GM18867 (cell line): ENCODE data around the gene IL17D.
"Not testable (repeated sequence)": the region's sequence is repeated elsewhere in the genome, so short reads cannot be mapped to it uniquely, and the experiment has no call there.

Source experiments
- ATAC-seq: cut with Tn5 transposase; IDR thresholded peaks from one replicate; pipeline ENCODE4 v1.9.1; 2021; ENCODE audit warnings: mild to moderate bottlenecking, moderate library complexity; ENCODE audit not compliant: unreplicated experiment

IL17D gene

DNA sequence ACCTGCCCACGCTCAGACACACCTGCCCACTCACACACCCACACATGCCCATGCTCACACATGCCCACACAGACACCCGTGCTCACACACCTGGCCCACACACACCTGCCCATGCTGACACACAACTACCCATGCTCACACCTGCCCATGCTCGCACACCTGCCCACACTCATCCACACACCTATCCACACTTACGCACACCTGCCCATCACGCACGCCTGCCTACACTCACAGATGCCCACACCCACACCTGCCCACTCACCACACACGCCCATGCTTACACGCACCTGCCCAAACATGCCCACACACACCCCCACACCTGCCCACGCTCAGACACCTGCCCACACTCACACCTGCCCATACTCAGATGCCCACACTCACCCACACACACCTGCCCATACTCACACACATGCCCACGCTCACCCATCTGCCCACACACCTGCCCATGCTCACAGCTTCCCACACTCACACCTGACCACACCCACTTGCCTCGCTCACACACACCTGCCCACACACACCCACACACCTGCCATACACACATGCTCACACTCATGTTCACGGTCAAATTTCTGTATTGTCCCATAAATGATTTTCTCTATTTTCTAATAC lies 15.6 kb downstream of the IL17D start:
- no peak for ATAC-seq

DNA sequence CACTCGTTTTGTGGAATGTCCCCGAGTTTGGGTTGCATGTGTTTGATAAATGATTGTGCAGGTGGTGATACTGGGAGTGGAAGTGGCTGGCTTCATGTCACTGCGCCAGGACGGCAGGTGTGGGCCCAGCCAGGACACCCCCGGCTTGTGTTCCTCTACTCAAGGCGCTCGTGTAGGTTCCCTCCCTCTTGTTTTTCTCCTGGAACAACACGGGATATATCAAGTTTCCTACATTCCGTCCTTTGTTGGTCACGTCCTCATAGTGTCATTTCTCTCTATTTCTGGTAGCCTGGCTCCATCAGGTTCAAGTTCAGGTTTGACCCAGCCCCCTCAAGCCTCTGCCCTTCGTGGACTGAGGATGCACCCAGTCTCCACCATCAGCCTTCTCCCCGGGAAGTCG lies 16.3 kb downstream of the IL17D start:
- no peak for ATAC-seq

DNA sequence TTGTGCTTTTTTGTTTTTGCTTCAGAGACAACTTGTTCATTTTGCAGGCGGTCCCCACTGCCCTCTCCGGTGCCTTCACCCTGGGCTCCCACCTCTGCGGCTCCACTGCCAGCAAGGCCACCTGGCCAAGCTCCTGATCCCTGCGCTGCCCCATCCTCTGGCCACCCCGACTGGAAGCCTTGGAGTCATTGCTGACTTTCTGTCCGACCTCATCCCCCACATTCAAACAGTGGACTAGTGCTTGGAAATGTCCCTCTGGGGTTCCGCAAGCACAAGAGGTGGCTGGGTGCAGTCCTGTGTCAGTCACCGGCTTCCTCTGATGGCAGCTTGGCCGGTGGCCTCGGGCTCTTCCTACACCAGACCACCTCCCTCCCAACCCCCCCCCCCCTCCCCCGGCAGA lies 17.0 kb downstream of the IL17D start:
- ATAC-seq = no peak

DNA sequence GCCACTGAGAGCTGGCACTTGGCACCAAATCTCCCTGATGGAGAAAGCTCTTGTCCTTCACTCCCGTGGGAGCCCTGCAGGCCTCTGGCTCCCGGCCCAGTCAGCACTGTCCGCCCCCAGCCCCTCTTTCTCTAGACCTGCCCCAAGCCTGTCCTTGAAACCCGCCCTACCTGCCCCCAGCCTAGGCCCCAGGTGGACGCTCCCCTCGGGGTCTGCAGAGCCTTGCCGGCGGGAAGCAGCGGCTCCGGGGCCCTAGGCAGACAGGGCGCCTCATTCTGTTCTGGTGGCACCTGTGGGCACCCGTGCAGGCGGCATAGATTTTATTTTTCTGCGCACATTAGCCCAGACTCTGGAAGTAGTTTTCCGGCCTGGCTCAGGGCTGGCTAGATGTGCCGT lies 17.6 kb downstream of the IL17D start:
- no peak for ATAC-seq

DNA sequence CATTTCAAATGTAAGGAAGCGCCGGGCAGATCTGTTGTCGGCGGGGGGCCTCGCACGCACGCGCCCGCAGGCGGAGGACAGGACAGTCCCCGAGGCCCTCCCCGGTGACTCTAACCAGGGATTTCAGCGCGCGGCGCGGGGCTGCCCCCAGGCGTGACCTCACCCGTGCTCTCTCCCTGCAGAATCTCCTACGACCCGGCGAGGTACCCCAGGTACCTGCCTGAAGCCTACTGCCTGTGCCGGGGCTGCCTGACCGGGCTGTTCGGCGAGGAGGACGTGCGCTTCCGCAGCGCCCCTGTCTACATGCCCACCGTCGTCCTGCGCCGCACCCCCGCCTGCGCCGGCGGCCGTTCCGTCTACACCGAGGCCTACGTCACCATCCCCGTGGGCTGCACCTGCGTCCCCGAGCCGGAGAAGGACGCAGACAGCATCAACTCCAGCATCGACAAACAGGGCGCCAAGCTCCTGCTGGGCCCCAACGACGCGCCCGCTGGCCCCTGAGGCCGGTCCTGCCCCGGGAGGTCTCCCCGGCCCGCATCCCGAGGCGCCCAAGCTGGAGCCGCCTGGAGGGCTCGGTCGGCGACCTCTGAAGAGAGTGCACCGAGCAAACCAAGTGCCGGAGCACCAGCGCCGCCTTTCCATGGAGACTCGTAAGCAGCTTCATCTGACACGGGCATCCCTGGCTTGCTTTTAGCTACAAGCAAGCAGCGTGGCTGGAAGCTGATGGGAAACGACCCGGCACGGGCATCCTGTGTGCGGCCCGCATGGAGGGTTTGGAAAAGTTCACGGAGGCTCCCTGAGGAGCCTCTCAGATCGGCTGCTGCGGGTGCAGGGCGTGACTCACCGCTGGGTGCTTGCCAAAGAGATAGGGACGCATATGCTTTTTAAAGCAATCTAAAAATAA lies 18.2 kb downstream of the IL17D start:
- ATAC-seq = no peak

DNA sequence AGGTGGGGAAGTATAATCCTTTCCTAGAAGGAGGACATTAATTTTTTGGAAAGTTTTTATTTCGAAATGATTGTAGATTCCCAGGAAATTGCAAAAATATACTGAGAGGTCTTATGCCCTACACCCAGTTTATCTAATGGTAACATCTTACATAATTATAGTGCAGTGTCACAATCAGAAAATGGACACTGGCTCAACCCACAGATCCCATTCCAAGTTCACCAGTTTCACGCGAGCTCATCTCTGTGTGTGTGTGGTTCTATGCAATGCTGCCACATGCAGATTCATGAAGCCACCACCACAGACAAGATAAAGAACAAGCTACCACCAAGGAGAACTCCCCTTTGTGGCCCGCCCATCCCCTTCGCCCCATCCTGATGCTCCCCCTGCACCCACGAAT lies 24.4 kb downstream of the IL17D start:
- no peak for ATAC-seq

DNA sequence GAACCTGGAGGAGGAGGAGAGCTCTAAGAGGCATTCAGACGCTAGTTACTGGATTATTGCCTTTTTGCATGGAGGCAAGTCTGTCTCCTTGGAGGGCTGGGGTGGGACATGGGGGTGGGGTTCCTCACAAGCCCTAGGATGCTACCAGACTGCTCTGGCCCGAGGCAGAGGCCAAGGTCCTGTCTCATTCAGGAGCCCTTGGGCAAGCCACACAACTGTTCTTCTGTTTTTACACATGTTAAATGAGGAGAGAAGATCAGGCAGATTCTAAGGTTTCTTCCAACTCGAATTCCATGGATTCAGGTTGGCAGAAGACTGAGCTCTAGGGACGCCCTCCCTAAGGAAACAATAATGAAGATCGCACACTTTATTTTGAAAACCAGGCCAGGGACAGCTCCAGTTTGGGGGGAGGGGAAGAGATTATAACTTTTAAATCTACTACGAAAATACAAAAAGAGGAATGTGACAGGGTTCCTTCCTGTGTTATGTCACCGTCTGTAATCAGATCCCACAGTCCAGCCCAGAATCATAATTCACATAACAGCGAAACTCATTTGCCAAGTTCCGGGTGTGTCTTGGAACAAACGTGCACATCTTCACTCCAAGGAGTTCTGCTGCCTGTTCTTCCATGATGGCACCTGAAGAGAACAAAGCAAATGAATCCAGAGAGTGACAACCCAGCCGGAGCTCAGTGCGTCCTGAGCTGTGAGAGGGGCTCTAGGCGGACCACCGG lies 25.2 kb downstream of the IL17D start:
- no peak for ATAC-seq

DNA sequence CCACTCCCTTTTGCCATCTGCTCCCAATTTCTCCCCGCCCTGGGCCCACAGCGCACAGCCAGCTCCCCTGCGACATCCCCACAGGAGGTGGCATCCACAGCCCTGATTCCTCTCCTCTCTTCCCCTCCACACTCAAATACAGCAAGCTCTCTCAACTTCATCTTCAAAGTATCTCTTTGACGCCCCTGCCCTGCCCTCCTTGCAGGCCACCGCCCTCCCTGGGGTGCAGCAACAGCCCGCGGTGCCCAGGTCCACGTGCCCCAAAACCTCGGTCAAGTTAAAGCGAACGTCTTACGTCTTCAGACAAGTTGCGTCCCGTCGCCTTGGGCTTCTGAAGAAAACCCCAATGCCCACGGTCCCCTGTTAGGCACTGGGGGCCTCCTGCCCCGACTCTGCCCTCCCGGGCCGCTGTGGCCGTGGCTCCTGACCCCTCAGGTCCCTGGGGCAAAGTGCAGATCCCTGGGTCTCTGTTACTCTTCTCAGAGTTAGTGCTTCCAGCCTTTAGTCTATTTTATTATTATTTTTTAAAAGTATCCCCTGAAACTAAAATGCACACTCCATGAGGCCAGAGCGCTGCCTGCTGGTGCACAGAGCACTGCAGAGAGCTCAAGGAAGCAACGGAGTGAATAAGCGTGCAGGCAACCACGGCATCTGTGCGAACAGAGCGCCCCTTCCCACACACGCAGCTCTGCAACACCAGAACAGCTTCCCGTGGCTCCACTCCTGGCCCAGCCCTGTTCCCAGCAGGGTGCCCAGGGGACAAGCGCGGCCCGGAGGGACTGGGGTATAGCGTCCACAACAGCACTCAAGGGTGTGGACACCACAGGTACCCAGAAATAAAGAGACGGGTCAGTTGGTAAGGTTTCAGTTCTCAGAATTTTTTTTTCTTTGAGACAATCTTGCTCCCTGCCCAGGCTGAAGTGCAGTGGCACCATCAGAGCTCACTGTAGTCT lies 26.4 kb downstream of the IL17D start:
- no peak for ATAC-seq

DNA sequence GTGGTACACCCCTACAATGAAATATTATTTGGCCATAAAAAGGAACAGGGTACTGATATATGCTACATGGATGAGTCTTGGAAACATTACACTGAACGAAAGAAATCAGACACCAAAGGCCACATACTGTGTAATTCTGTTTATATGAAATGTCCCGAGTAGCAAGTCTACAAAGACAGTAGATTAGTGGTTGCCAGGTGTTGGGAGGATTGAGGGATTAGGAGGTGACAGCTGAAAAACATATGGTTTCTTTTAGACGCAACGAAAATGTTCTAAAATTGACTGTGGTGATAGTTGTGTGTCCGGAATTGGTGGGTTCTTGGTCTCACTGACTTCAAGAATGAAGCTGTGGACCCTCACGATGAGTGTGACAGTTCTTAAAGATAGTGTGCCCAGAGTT lies 35.1 kb downstream of the IL17D start:
- ATAC-seq = no peak

DNA sequence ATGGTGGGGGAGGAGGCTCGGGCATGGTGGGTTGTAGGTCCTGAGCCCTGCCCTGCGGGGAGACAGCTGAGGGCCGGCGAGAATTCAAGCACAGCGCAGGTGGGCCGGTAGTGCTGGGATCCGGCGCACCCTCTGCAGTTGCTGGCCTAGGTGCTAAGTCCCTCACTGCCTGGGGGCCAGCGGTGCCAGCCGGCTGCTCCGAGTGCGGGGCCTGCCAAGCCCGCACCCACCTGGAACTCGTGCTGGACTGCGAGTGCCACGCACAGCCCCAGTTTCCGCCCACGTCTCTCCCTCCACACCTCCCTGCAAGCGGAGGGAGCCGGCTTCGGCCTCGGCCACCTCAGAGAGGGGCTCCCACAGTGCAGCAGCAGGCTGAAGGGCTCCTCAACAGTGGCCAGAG lies 36.5 kb downstream of the IL17D start:
- no peak for ATAC-seq

DNA sequence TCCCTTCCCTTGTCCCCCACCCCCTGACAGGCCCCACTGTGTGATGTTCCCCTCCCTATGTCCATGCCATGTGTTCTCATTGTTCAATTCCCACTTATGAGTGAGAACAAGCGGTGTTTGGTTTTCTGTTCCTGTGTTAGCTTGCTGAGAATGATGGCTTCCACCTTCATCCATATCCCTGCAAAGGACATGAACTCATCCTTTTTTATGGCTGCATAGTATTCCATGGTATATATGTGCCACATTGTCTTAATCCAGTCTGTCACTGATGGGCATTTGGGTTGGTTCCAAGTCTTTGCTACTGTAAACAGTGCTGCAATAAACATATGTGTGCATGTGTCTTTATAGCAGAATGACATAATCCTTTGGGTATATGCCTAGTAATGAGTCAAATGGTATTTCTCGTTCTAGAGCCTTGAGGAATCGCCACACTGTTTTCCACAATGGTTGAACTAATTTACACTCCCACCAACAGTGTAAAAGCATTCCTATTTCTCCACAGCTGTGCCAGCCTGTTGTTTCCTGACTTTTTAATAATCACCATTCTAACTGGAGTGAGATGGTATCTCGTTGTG lies 40.4 kb downstream of the IL17D start:
- ATAC-seq = not testable (repeated sequence)

DNA sequence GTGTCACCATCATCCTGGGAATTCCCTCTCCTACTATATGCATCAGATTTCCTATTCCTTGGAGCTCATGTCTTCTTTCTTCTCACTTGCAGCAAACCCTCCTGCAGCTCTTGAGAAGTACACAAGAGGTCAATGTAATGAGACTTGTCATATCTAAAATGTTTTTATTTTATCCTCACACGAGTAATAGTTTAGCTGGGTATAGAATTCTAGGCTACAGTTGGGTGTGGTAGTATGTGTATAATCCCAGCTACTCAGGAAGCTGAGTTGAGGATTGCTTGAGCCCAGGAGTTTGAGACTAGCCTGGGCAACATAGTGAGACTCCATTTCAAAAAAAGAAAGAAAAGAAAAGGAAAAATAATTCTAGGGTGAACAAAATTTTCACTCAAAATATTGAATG lies 45.9 kb downstream of the IL17D start:
- ATAC-seq = no peak

DNA sequence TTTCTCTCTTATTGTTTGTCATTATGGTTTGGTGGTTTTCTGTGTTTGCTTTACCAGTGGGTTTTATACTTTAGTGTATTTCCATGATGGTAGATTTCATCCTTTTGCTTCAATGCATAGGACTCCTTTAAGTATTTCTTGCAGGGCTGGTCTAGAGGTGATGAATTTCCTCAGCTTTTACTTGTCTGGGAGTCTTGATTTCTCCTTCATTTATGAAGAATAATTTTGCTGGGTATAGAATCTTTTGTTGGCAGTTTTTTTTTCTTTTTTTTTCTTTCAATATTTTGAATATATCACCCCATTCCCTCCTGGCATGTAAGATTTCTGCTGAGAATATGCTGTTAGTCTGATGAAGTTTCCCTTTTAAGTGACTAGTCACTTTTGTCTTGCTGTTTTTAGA lies 50.5 kb downstream of the IL17D start:
- no peak for ATAC-seq

DNA sequence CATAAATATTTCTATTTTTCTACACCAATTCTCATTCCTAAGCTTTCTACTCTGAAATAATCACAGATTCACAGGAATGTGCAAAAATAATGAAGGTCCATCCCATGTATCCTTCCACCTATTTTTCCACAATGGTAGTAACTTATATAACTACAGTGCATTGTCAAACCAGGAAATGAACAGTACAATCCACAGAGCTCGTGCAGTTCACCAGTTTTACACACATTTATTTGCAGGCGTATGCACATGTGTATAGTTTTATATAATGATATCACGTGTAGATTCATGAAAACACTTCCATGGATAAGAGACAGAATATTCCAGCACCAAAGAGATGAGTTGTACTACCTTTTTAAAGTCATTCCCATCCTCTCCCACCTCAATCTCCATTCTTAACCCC lies 57.4 kb downstream of the IL17D start:
- ATAC-seq = no peak

DNA sequence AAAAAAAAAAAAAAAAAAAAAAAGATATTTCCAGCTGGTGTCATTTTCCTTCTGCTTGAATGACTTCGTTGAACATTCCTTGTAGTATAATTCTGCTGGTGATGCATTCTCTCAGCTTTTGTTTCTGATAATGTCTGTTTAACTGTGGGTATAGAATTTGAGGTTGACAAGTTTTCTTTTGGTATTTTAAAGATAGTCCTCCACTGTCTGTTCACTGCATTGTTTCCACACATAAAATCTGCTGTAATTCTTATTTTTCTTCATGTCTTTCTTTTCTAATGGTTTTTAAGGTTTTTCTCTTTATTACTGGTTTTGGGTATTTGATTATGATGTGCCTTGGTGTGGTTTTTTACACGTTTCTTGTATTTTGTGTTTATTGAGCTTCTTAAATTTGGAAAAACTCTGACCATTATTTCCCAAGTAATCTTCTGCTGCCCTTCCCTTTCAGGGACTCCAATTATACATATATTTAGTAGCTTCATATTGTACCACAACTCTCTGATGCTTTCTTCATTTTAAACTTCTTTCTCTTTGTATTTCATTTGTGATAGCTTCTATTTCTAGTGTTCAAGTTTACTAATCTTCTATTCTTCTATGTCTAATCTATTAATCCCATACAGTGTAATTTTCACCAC lies 63.9 kb downstream of the IL17D start:
- ATAC-seq = no peak

DNA sequence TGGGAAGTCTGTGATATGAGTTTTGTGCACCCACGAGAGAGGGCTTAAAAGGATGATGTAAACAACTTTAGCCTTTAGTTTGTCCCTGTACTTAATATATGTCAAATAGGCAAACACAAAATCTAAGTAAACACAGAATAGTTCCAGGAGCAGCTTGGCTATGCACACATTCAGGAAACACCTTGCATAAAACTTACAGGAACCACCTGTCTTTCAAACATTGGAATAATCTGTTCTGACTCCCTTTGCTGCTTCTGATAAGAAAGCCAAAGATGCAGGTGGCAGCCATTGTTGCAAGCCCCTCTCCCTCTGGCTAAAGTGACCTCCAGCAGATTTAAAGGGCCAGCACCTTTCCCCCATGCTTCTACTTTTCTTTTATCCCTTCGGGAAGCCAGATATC lies 65.6 kb downstream of the IL17D start:
- ATAC-seq = no peak

DNA sequence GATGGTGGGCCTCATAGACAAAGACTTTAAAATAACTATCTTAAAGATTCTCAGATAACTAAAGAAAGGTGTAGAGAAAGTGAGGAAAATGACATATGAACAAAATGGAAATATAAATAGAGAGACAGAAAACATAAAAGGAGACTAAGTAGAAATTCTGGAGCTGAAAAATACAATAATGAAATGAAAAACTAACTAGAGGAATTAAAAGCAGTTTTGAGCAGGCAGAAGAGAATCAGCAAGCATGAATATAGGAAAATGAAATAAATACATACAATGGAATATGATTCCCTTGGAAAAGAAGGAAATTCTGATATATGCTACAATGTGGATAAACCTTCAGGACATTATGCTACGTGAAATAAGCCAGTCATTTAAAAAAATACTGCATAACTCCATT lies 66.3 kb downstream of the IL17D start:
- no peak for ATAC-seq
